Smooth muscle cell (in vitro differentiated cells): Measurements from ENCODE around the gene NHS. TPM values are rescaled to one million over a fixed set of nuclear protein-coding genes. Genes with fewer than 3 reads are reported as not detected.

ENCODE experiments used
- DNase-seq: peaks from one replicate; lab custom pipeline; 2025; ENCODE audit not compliant: unreplicated experiment; lab: John Stamatoyannopoulos, UW
- H2AFZ ChIP-seq: fragments of 200-600 bp; sonication (generic); 2 replicates; pipeline ENCODE4 v1.6.0; 2016; ENCODE audit warnings: antibody characterized with exemption, low read depth, mild to moderate bottlenecking
- H3F3A ChIP-seq: fragments of 200-600 bp; sonication (generic); 2 replicates; pipeline ENCODE4 v1.6.0; 2017; ENCODE audit warnings: antibody characterized with exemption, low read depth
- H3K27ac ChIP-seq: fragments of 200-600 bp; sonication (generic); 2 replicates; pipeline ENCODE4 v1.5.1; 2016; ENCODE audit warnings: low read depth, mild to moderate bottlenecking
- H3K27me3 ChIP-seq: fragments of 200-600 bp; sonication (generic); 2 replicates; pipeline ENCODE4 v1.6.1; 2016; ENCODE audit warnings: low read depth, mild to moderate bottlenecking
- H3K36me3 ChIP-seq: fragments of 200-600 bp; sonication (generic); 2 replicates; pipeline ENCODE4 v1.5.1; 2016; ENCODE audit warnings: low read depth
- H3K4me1 ChIP-seq: fragments of 200-600 bp; sonication (generic); 2 replicates; pipeline ENCODE4 v1.5.1; 2016; ENCODE audit warnings: low read depth
- H3K4me2 ChIP-seq: fragments of 200-600 bp; sonication (generic); 2 replicates; pipeline ENCODE4 v1.6.0; 2016; ENCODE audit warnings: mild to moderate bottlenecking
- H3K4me3 ChIP-seq: fragments of 200-600 bp; sonication (generic); 2 replicates; pipeline ENCODE4 v1.5.1; 2016; ENCODE audit warnings: mild to moderate bottlenecking
- H3K79me2 ChIP-seq: fragments of 200-600 bp; sonication (generic); 2 replicates; pipeline ENCODE4 v1.6.0; 2016; ENCODE audit warnings: low read depth, mild to moderate bottlenecking
- H3K9ac ChIP-seq: fragments of 200-600 bp; sonication (generic); 2 replicates; pipeline ENCODE4 v1.6.0; 2016; ENCODE audit warnings: low read depth
- H3K9me3 ChIP-seq: fragments of 200-600 bp; sonication (generic); replicated peaks from 2 replicates; pipeline ENCODE4 v1.5.1; 2016; ENCODE audit warnings: low read depth
- H4K20me1 ChIP-seq: fragments of 200-600 bp; sonication (generic); 2 replicates; pipeline ENCODE4 v1.6.0; 2016; ENCODE audit warnings: low read depth
- WGBS: methylation state at CpG from one replicate; pipeline ENCODE4 v1.1.7; 2016; ENCODE audit warnings: low lambda C conversion rate; 5-methylcytosine and 5-hydroxymethylcytosine counted together
- polyA plus RNA-seq: library from polyadenylated mRNA; unstranded; fragments of >200 nt; fragmentation: Nextera tagmentation; extraction: Ambion mirVana; gene quantifications from 2 replicates; pipeline ENCODE4 v1.2.1, GENCODE V29; 2016
- total RNA-seq: library from RNA; depleted of rRNA; stranded (reverse); fragments of >200 nt; gene quantifications from 2 replicates; pipeline ENCODE4 v1.2.3, GENCODE V29; 2014
- TF ChIP-seq, protein P1 (sequence below): fragments of 200-600 bp; sonication (generic); IDR thresholded peaks from 2 replicates; pipeline ENCODE4 v1.5.1; 2017; ENCODE audit warnings: borderline replicate concordance, mild to moderate bottlenecking, antibody characterized with exemption; ENCODE audit not compliant: insufficient read depth, poor library complexity, severe bottlenecking

Gene NHS
- total and polyA plus RNA-seq, 2 experiments from 2014 or later: 2.6 to 9.6 TPM

- Histone ChIP-seq H3K36me3 (no peaks in the 10 kb centered on the region), H4K20me1 (no peaks in the 10 kb centered on the region), H3K27ac (no peak overlapping the region), H3K9me3 (no peaks in the 10 kb centered on the region), H3K9ac (no peak overlapping the region), H3K4me2 (no peak overlapping the region), H3K79me2 (no peaks in the 10 kb centered on the region), H3K27me3 (no peaks in the 10 kb centered on the region), H2AFZ (no peak overlapping the region), H3K4me1 (no peaks in the 10 kb centered on the region), H3F3A (no peaks in the 10 kb centered on the region), H3K4me3 (no peak overlapping the region)
- TF ChIP-seq, protein P1, sequence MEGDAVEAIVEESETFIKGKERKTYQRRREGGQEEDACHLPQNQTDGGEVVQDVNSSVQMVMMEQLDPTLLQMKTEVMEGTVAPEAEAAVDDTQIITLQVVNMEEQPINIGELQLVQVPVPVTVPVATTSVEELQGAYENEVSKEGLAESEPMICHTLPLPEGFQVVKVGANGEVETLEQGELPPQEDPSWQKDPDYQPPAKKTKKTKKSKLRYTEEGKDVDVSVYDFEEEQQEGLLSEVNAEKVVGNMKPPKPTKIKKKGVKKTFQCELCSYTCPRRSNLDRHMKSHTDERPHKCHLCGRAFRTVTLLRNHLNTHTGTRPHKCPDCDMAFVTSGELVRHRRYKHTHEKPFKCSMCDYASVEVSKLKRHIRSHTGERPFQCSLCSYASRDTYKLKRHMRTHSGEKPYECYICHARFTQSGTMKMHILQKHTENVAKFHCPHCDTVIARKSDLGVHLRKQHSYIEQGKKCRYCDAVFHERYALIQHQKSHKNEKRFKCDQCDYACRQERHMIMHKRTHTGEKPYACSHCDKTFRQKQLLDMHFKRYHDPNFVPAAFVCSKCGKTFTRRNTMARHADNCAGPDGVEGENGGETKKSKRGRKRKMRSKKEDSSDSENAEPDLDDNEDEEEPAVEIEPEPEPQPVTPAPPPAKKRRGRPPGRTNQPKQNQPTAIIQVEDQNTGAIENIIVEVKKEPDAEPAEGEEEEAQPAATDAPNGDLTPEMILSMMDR: no peak
- DNase-seq: no peak
- WGBS: 89% methylated on average over 2 of the region's 2 CpGs
These were observed 330.2 kb downstream of the NHS start for GRCh38 chrX:17705211-17705610.

- DNase-seq: no peak
- Histone ChIP-seq H3F3A (no peaks in the 10 kb centered on the region), H3K9me3 (no peaks in the 10 kb centered on the region), H3K27ac (no peak overlapping the region), H3K9ac (no peak overlapping the region), H3K4me2 (no peak overlapping the region), H4K20me1 (no peaks in the 10 kb centered on the region), H3K27me3 (no peaks in the 10 kb centered on the region), H2AFZ (no peak overlapping the region), H3K4me1 (no peaks in the 10 kb centered on the region), H3K4me3 (no peak overlapping the region), H3K79me2 (no peaks in the 10 kb centered on the region), H3K36me3 (no peaks in the 10 kb centered on the region)
- TF ChIP-seq, protein P1: no peak
- WGBS: 72% methylated on average over 4 of the region's 4 CpGs
These were observed 331.7 kb downstream of the NHS start for GRCh38 chrX:17706676-17707075.

DNA sequence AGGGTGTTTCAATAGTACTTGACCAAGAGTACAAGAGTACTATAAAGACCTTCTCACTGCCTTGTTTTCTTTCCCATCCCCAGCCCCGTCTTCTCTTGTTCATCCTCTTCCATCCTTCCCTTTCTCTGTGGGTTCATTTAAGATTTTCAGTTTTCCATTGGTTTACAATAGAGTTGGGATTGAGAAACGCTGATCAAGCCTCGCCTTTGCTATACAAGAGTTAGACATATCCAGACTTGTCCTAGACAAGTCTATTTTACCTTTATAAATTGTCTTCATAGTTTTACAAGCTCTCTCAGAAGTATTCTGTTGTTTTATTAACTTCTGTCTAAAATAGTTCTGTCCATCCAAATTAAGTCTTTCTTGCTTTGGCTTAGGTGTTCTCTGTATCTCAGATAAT is 332.7 kb downstream of the NHS start:
- Histone ChIP-seq H3K4me2 (no peak overlapping the region), H3F3A (no peaks in the 10 kb centered on the region), H3K4me3 (no peak overlapping the region), H3K9me3 (no peaks in the 10 kb centered on the region), H3K27me3 (no peaks in the 10 kb centered on the region), H3K4me1 (no peaks in the 10 kb centered on the region), H3K27ac (no peak overlapping the region), H4K20me1 (no peaks in the 10 kb centered on the region), H3K36me3 (no peaks in the 10 kb centered on the region), H2AFZ (no peak overlapping the region), H3K79me2 (no peaks in the 10 kb centered on the region), H3K9ac (no peak overlapping the region)
- DNase-seq: no peak
- TF ChIP-seq, protein P1: no peak
- WGBS: 71% methylated on average over 3 of the region's 3 CpGs

- Histone ChIP-seq H3K79me2 (no peaks in the 10 kb centered on the region), H3K36me3 (no peaks in the 10 kb centered on the region), H4K20me1 (no peaks in the 10 kb centered on the region), H3K27me3 (no peaks in the 10 kb centered on the region), H3K4me1 (no peaks in the 10 kb centered on the region), H3K4me3 (no peak overlapping the region), H3K9me3 (no peaks in the 10 kb centered on the region), H3F3A (no peaks in the 10 kb centered on the region), H3K27ac (no peak overlapping the region), H3K9ac (no peak overlapping the region), H3K4me2 (no peak overlapping the region), H2AFZ (no peak overlapping the region)
- DNase-seq: no peak
- WGBS: 58% methylated on average over 1 of the region's 1 CpG
- TF ChIP-seq, protein P1: no peak
These were observed 335.9 kb downstream of the NHS start for GRCh38 chrX:17710871-17711301.
